Tibial nerve (tissue), 4 donors: Measurements from ENCODE around the gene ZDHHC7. TPM values are rescaled to one million over a fixed set of nuclear protein-coding genes. Genes with fewer than 3 reads are reported as not detected.
A peak's percentile ranks its signal among the peaks of the same experiment; 100 is the strongest.

Source experiments
- DNase-seq, 2 donors: peaks; one replicate each; pipeline ENCODE4 v3.0.0-alpha.2; 2019; ENCODE audit warnings: low spot score in 2 of 2
- H3K27ac ChIP-seq, 4 donors: fragments of 200-600 bp; sonication (generic) in 3 of 4; one replicate each; pipeline ENCODE4 v1.5.1; 2017 to 2019; ENCODE audit warnings: mild to moderate bottlenecking in 1 of 4
- H3K27me3 ChIP-seq, 2 donors: fragments of 200-600 bp; sonication (generic) in 1 of 2; one replicate each; pipeline versions ENCODE4 v1.5.1 to v1.6.0; 2017 to 2019
- H3K36me3 ChIP-seq, 3 donors: fragments of 200-600 bp; sonication (generic); one replicate each; pipeline ENCODE4 v1.5.1; 2018 to 2019
- H3K4me1 ChIP-seq, 4 donors: fragments of 200-600 bp; sonication (generic) in 3 of 4; one replicate each; pipeline ENCODE4 v1.5.1; 2017 to 2019
- H3K4me3 ChIP-seq, 4 donors: fragments of 200-600 bp; sonication (generic) in 3 of 4; one replicate each; pipeline ENCODE4 v1.5.1; 2017 to 2019; ENCODE audit warnings: mild to moderate bottlenecking in 1 of 4, moderate library complexity in 1 of 4
- H3K9me3 ChIP-seq, 4 donors: fragments of 200-600 bp; sonication (generic) in 3 of 4; one replicate each; pipeline ENCODE4 v1.5.1; 2017 to 2019
- CTCF ChIP-seq, 5 experiments: fragments of 200-600 bp in 3 of 5; fragments of 450-650 bp in 2 of 5; sonication (generic) in 3 of 5; IDR thresholded peaks; one replicate each; pipeline ENCODE4 v1.5.1; 2016 to 2019; ENCODE audit warnings: antibody characterized with exemption in 5 of 5, mild to moderate bottlenecking in 3 of 5, moderate library complexity in 2 of 5
- EP300 ChIP-seq, 2 donors: sonication (generic); formaldehyde crosslinking; IDR thresholded peaks; one replicate each; pipeline ENCODE4 v1.6.1; 2017; ENCODE audit warnings: antibody characterized with exemption in 2 of 2, mild to moderate bottlenecking in 1 of 2
- POLR2A ChIP-seq, 2 donors: fragments of 450-650 bp; IDR thresholded peaks; one replicate each; pipeline ENCODE4 v1.6.1; 2017; ENCODE audit warnings: antibody characterized with exemption in 2 of 2, mild to moderate bottlenecking in 2 of 2, moderate library complexity in 2 of 2
- WGBS, 2 donors: methylation state at CpG; one replicate each; pipeline ENCODE4 v1.1.5; 2018; 5-methylcytosine and 5-hydroxymethylcytosine counted together
- total RNA-seq, 4 donors: library from RNA; depleted of rRNA; stranded (reverse); fragments of >200 nt; gene quantifications; one replicate each; pipeline ENCODE4 v1.1.0, GENCODE V29; 2016

The ZDHHC7 gene, protein sequence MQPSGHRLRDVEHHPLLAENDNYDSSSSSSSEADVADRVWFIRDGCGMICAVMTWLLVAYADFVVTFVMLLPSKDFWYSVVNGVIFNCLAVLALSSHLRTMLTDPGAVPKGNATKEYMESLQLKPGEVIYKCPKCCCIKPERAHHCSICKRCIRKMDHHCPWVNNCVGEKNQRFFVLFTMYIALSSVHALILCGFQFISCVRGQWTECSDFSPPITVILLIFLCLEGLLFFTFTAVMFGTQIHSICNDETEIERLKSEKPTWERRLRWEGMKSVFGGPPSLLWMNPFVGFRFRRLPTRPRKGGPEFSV
- 10 to 100 TPM; 58.1 to 75.6 (median 62.6) TPM for total RNA-seq

GRCh38 chr16:85010931-85011845, at the start of gene ZDHHC7:
Gene ZDHHC7, minus strand, starts transcription at chr16:85011535. Its CDS starts 20,917 bp downstream, at chr16:84990618.
- peak within 1 kb of the TSS; percentile 62 to 88 (median 74) for H3K4me3 ChIP-seq
- H3K9me3 ChIP-seq, result no peaks in the 10 kb centered on the region
- H3K36me3 ChIP-seq, result peaks cover 0 to 5% (median 0%) of the 10 kb centered on the region in 3 donors
- WGBS, 2 donors, result 0 to 1% methylated on average over 65 of the region's 86 CpGs
- H3K27me3 ChIP-seq, result no peaks in the 10 kb centered on the region
- TF ChIP-seq POLR2A (IDR thresholded peaks at IDR 0.05) (peak; percentile 84 to 94), EP300 (IDR thresholded peaks at IDR 0.05) (peak; percentile 75 to 98), CTCF (IDR thresholded peaks at IDR 0.05) (peak in 2 of 5 experiments; percentile 2 to 40)
- peaks cover 0 to 50% (median 18%) of the 10 kb centered on the region in 4 donors for H3K4me1 ChIP-seq
- peak within 1 kb of the TSS; percentile 94 to 99 (median 99) for H3K27ac ChIP-seq
- DNase-seq, result peak; percentile 76 to 78

GRCh38 chr16:85058909-85059308, 47.6 kb upstream of the ZDHHC7 start:
- no peak for DNase-seq
- Histone ChIP-seq H3K4me1 (peaks cover 0 to 42% (median 27%) of the 10 kb centered on the region in 4 donors), H3K27me3 (no peaks in the 10 kb centered on the region), H3K27ac (no peak overlapping the region), H3K36me3 (no peaks in the 10 kb centered on the region), H3K9me3 (no peaks in the 10 kb centered on the region), H3K4me3 (no peak overlapping the region)
- 92 to 94% methylated on average over 4 of the region's 4 CpGs for WGBS, 2 donors
- TF ChIP-seq CTCF (IDR thresholded peaks at IDR 0.05) (no peak), POLR2A (IDR thresholded peaks at IDR 0.05) (no peak), EP300 (IDR thresholded peaks at IDR 0.05) (no peak)

GRCh38 chr16:85057948-85058347, 46.6 kb upstream of the ZDHHC7 start:
- no peaks in the 10 kb centered on the region for H3K36me3 ChIP-seq
- H3K27ac ChIP-seq, result no peak overlapping the region
- no peak for TF ChIP-seq POLR2A (IDR thresholded peaks at IDR 0.05)
- TF ChIP-seq EP300 (IDR thresholded peaks at IDR 0.05), result no peak
- no peak for TF ChIP-seq CTCF (IDR thresholded peaks at IDR 0.05)
- 88 to 90% methylated on average over 7 of the region's 7 CpGs for WGBS, 2 donors
- DNase-seq, result no peak
- peaks cover 0 to 36% (median 27%) of the 10 kb centered on the region in 4 donors for H3K4me1 ChIP-seq
- H3K27me3 ChIP-seq, result no peaks in the 10 kb centered on the region
- H3K4me3 ChIP-seq, result no peak overlapping the region
- H3K9me3 ChIP-seq, result no peaks in the 10 kb centered on the region

DNA sequence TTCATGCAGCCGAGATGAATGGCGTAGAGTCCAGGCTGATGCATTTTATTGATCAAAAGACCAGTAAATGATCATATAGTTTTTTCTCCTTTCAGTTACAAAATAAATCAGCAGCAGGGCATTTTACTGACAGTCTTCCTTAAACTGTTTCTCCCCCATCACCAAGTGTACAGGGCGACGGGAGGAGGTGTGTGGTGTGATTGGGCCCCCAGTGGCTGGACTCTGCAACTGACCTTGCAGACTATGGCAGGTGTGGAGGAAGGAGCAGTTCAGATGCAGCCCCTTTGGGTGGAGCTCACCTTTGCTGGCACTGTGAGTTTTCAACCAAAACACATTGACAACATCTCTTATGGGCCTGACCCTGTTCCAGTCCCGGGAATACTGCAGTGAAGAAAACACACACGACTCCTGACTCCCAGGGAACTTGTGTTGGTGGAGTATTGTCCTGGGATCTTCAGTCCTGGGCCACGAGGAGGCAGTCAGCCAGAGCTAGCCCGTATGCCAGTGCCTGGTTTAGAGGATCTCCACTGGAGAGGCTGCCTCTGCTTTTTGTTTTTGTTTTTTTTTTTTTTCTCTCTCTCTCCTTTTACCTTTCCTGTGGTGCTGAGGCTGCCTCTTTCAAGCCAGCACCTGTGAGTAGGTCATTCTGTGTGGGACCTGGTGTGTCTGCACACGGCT, 46.0 kb upstream of the ZDHHC7 start:
- H3K4me3 ChIP-seq, result no peak overlapping the region
- WGBS, 2 donors, result 87 to 88% methylated on average over 9 of the region's 9 CpGs
- DNase-seq, result no peak
- H3K4me1 ChIP-seq, result peaks cover 0 to 33% (median 27%) of the 10 kb centered on the region in 4 donors
- H3K36me3 ChIP-seq, result no peaks in the 10 kb centered on the region
- H3K9me3 ChIP-seq, result no peaks in the 10 kb centered on the region
- H3K27ac ChIP-seq, result no peak overlapping the region
- no peaks in the 10 kb centered on the region for H3K27me3 ChIP-seq
- TF ChIP-seq CTCF (IDR thresholded peaks at IDR 0.05) (no peak), EP300 (IDR thresholded peaks at IDR 0.05) (no peak), POLR2A (IDR thresholded peaks at IDR 0.05) (no peak)
